GM21723 (cell line): ENCODE results near the gene SNX24.

Experiments
- ATAC-seq: cut with Tn5 transposase; IDR thresholded peaks from one replicate; pipeline ENCODE4 v1.9.1; 2021; ENCODE audit warnings: mild to moderate bottlenecking, moderate library complexity; ENCODE audit not compliant: unreplicated experiment

Gene SNX24

GRCh38 chr5:122915717-122916461 lies 70.5 kb downstream of the SNX24 start:
- peak; percentile 98 for ATAC-seq

- no peak for ATAC-seq
These were observed 71.1 kb downstream of the SNX24 start for GRCh38 chr5:122916490-122916889.

GRCh38 chr5:122919969-122920368 lies 74.6 kb downstream of the SNX24 start:
- ATAC-seq: no peak

- no peak for ATAC-seq
These were observed 76.4 kb downstream of the SNX24 start for GRCh38 chr5:122921826-122922225.

GRCh38 chr5:122924203-122924602 lies 78.8 kb downstream of the SNX24 start:
- ATAC-seq: no peak

- ATAC-seq: no peak
These were observed 79.4 kb downstream of the SNX24 start for GRCh38 chr5:122924719-122925395.

- ATAC-seq: no peak
These were observed 83.6 kb downstream of the SNX24 start for GRCh38 chr5:122929001-122929400.

GRCh38 chr5:122929980-122930379 lies 84.6 kb downstream of the SNX24 start:
- no peak for ATAC-seq

GRCh38 chr5:122933956-122934355 lies 88.5 kb downstream of the SNX24 start:
- ATAC-seq: no peak

GRCh38 chr5:122936088-122936487 lies 90.7 kb downstream of the SNX24 start:
- no peak for ATAC-seq

GRCh38 chr5:122937914-122938313 lies 92.5 kb downstream of the SNX24 start:
- ATAC-seq: no peak

GRCh38 chr5:122940890-122941289 lies 95.5 kb downstream of the SNX24 start:
- ATAC-seq: no peak

- no peak for ATAC-seq
These were observed 96.3 kb downstream of the SNX24 start for GRCh38 chr5:122941737-122942136.

GRCh38 chr5:122942164-122942914 lies 96.9 kb downstream of the SNX24 start:
- ATAC-seq: no peak

- ATAC-seq: peak; percentile 62
These were observed 97.8 kb downstream of the SNX24 start for GRCh38 chr5:122943050-122943698.

GRCh38 chr5:122944051-122944450 lies 98.6 kb downstream of the SNX24 start:
- ATAC-seq: no peak

- no peak for ATAC-seq
These were observed 102.0 kb downstream of the SNX24 start for GRCh38 chr5:122947372-122947771.

- ATAC-seq: no peak
These were observed 102.4 kb downstream of the SNX24 start for GRCh38 chr5:122947772-122948171.

GRCh38 chr5:122948319-122948718 lies 102.9 kb downstream of the SNX24 start:
- no peak for ATAC-seq

GRCh38 chr5:122951658-122952057 lies 106.2 kb downstream of the SNX24 start:
- no peak for ATAC-seq

- no peak for ATAC-seq
These were observed 109.3 kb downstream of the SNX24 start for GRCh38 chr5:122954719-122955118.
